Activated CD4-positive, alpha-beta T cell treated with anti-CD3 and anti-CD28 coated beads for 36 hours (primary cell): ENCODE results near the gene BIRC2. TPM values are rescaled to one million over a fixed set of nuclear protein-coding genes. Genes with fewer than 3 reads are reported as not detected.
"Not testable (repeated sequence)": the region's sequence is repeated elsewhere in the genome, so short reads cannot be mapped to it uniquely, and the experiment has no call there.

Source experiments
- ATAC-seq: fragments of 200-7000 bp; cut with Tn5 transposase; one replicate; pipeline ENCODE4 v1.10.0; 2021; ENCODE audit warnings: mild to moderate bottlenecking, moderate library complexity
- CTCF ChIA-PET: fragments of 350-600 bp; sonication (Branson Sonifier 250); formaldehyde crosslinking; loops from one replicate; lab custom pipeline; 2021; ENCODE audit warnings: antibody characterized with exemption; lab: Charles Lee
- POLR2A ChIA-PET: fragments of 350-600 bp; sonication (Branson Sonifier 250); formaldehyde crosslinking; loops from one replicate; lab custom pipeline; 2021; ENCODE audit warnings: antibody characterized with exemption, inconsistent platforms; lab: Charles Lee
- DNase-seq: peaks from one replicate; pipeline ENCODE4 v3.0.0-alpha.2; 2020
- H3K27ac Mint-ChIP-seq: one replicate; pipeline ENCODE4 v1.8.0; 2021; ENCODE audit warnings: mixed read lengths
- H3K27me3 Mint-ChIP-seq: one replicate; pipeline ENCODE4 v1.8.0; 2021; ENCODE audit warnings: mixed read lengths
- H3K36me3 Mint-ChIP-seq: one replicate; pipeline ENCODE4 v1.8.0; 2021; ENCODE audit warnings: low read depth, mixed read lengths
- H3K4me1 Mint-ChIP-seq: one replicate; pipeline ENCODE4 v1.8.0; 2021; ENCODE audit warnings: mixed read lengths
- H3K4me3 Mint-ChIP-seq: one replicate; pipeline ENCODE4 v1.8.0; 2021; ENCODE audit warnings: mild to moderate bottlenecking, moderate library complexity, mixed read lengths
- H3K9me3 Mint-ChIP-seq: one replicate; pipeline ENCODE4 v1.8.0; 2021; ENCODE audit warnings: low read depth, mixed read lengths
- intact Hi-C, 2 experiments: fragments of 100-400 bp; cut with DNase I in 1 of 2; cut with micrococcal nuclease in 1 of 2; formaldehyde crosslinking; loops; one replicate each; pipeline versions ENCODE4 v1.14.2 to v1.15.1; 2022 to 2024; cut with DNase I, micrococcal nuclease
- total RNA-seq, 2 experiments: library from RNA; stranded (reverse); gene quantifications; one replicate each; pipeline ENCODE4 v1.2.3, GENCODE V29; 2021

Gene BIRC2
- total RNA-seq, 2 experiments from 2014 or later, result 33.0 to 48.8 TPM

GRCh38 chr11:102322560-102322959 is 24.5 kb upstream of the BIRC2 start:
- Mint-ChIP-seq H3K27me3 (no peaks in the 10 kb centered on the region), H3K9me3 (no peaks in the 10 kb centered on the region), H3K27ac (peak overlapping the region; percentile 85), H3K4me1 (peaks cover 49% of the 10 kb centered on the region), H3K4me3 (peak overlapping the region; percentile 72), H3K36me3 (peaks cover 78% of the 10 kb centered on the region)
- DNase-seq (no peak), ATAC-seq (no peak)
- intact Hi-C loops, result loop anchor here in 1 of 2 experiments (2.0 kb wide), 1 partner anchor 16 kb away; no protein-coding TSS in a partner anchor
- ChIA-PET POLR2A (no interaction called here), CTCF (interaction anchor here (0.8 to 5.4 kb wide), 9 partner anchors 20 to 344 kb away, joined by 3 to 61 read pairs (median 3); no protein-coding TSS in a partner anchor)

GRCh38 chr11:102323542-102324251 is 23.3 kb upstream of the BIRC2 start:
- Mint-ChIP-seq H3K4me1 (peaks cover 48% of the 10 kb centered on the region), H3K4me3 (no peak overlapping the region), H3K36me3 (peaks cover 77% of the 10 kb centered on the region), H3K27me3 (no peaks in the 10 kb centered on the region), H3K9me3 (no peaks in the 10 kb centered on the region), H3K27ac (peak overlapping the region; percentile 47)
- no peak for DNase-seq
- intact Hi-C loops, result loop anchor here in 1 of 2 experiments (2.0 kb wide), 1 partner anchor 15 kb away; no protein-coding TSS in a partner anchor
- POLR2A ChIA-PET, result no interaction called here
- CTCF ChIA-PET, result interaction anchor here (0.9 to 2.2 kb wide), 4 partner anchors 19 to 38 kb away, joined by 3 to 18 read pairs (median 5); no protein-coding TSS in a partner anchor
- ATAC-seq, result no peak

GRCh38 chr11:102325088-102325487 is 21.9 kb upstream of the BIRC2 start:
- ATAC-seq, result no peak
- Mint-ChIP-seq H3K4me3 (no peak overlapping the region), H3K27me3 (no peaks in the 10 kb centered on the region), H3K9me3 (no peaks in the 10 kb centered on the region), H3K36me3 (peaks cover 75% of the 10 kb centered on the region), H3K4me1 (peaks cover 43% of the 10 kb centered on the region), H3K27ac (no peak overlapping the region)
- CTCF ChIA-PET, result interaction anchor here (0.9 to 2.2 kb wide), 4 partner anchors 17 to 39 kb away, joined by 3 to 18 read pairs (median 5); no protein-coding TSS in a partner anchor
- intact Hi-C loops, result no loop called here
- no peak for DNase-seq
- POLR2A ChIA-PET, result no interaction called here

- Mint-ChIP-seq H3K4me3 (no peak overlapping the region), H3K9me3 (no peaks in the 10 kb centered on the region), H3K27me3 (no peaks in the 10 kb centered on the region), H3K27ac (no peak overlapping the region), H3K4me1 (peaks cover 25% of the 10 kb centered on the region), H3K36me3 (peaks cover 67% of the 10 kb centered on the region)
- intact Hi-C loops, result no loop called here
- ATAC-seq, result no peak
- CTCF ChIA-PET, result no interaction called here
- DNase-seq, result no peak
- POLR2A ChIA-PET, result no interaction called here
Observed at GRCh38 chr11:102328748-102329147, 18.3 kb upstream of the BIRC2 start.

GRCh38 chr11:102330231-102330630 is 16.8 kb upstream of the BIRC2 start:
- intact Hi-C loops, result no loop called here
- no peaks in the 10 kb centered on the region for H3K9me3 Mint-ChIP-seq
- DNase-seq (no peak), ATAC-seq (no peak)
- H3K4me3 Mint-ChIP-seq, result no peak overlapping the region
- POLR2A ChIA-PET, result no interaction called here
- CTCF ChIA-PET, result no interaction called here
- H3K27ac Mint-ChIP-seq, result no peak overlapping the region
- H3K36me3 Mint-ChIP-seq, result peaks cover 58% of the 10 kb centered on the region
- peaks cover 15% of the 10 kb centered on the region for H3K4me1 Mint-ChIP-seq
- no peaks in the 10 kb centered on the region for H3K27me3 Mint-ChIP-seq

- Mint-ChIP-seq H3K9me3 (no peaks in the 10 kb centered on the region), H3K4me3 (no peak overlapping the region), H3K36me3 (peaks cover 54% of the 10 kb centered on the region), H3K4me1 (peaks cover 10% of the 10 kb centered on the region), H3K27me3 (no peaks in the 10 kb centered on the region), H3K27ac (no peak overlapping the region)
- ChIA-PET POLR2A (no interaction called here), CTCF (interaction anchor here (1.1 to 1.4 kb wide), 2 partner anchors 10 to 42 kb away, joined by 4 to 5 read pairs; no protein-coding TSS in a partner anchor)
- ATAC-seq, result no peak
- intact Hi-C loops, result no loop called here
- DNase-seq, result no peak
Observed at GRCh38 chr11:102331341-102331740, 15.7 kb upstream of the BIRC2 start.

- no peaks in the 10 kb centered on the region for H3K9me3 Mint-ChIP-seq
- peaks cover 11% of the 10 kb centered on the region for H3K4me1 Mint-ChIP-seq
- intact Hi-C loops, result no loop called here
- H3K4me3 Mint-ChIP-seq, result no peak overlapping the region
- ChIA-PET CTCF (interaction anchor here (1.4 to 2.5 kb wide), 2 partner anchors 43 to 46 kb away, joined by 4 to 11 read pairs; no protein-coding TSS in a partner anchor), POLR2A (no interaction called here)
- peak overlapping the region; percentile 6 for H3K27ac Mint-ChIP-seq
- H3K36me3 Mint-ChIP-seq, result peaks cover 47% of the 10 kb centered on the region
- H3K27me3 Mint-ChIP-seq, result no peaks in the 10 kb centered on the region
- DNase-seq, result no peak
- peak; percentile 63 for ATAC-seq
Observed at GRCh38 chr11:102332611-102332994, 14.4 kb upstream of the BIRC2 start.

GRCh38 chr11:102338479-102339010 is 8.5 kb upstream of the BIRC2 start:
- Mint-ChIP-seq H3K27me3 (no peaks in the 10 kb centered on the region), H3K27ac (peak overlapping the region; percentile 44), H3K4me1 (peaks cover 30% of the 10 kb centered on the region), H3K9me3 (no peaks in the 10 kb centered on the region), H3K36me3 (peaks cover 20% of the 10 kb centered on the region), H3K4me3 (no peak overlapping the region)
- DNase-seq, result no peak
- CTCF ChIA-PET, result interaction anchor here (1.2 to 1.9 kb wide), 4 partner anchors 49 to 328 kb away, joined by 3 to 10 read pairs (median 6); no protein-coding TSS in a partner anchor
- intact Hi-C loops, result loop anchor here in 1 of 2 experiments (2.0 kb wide), 1 partner anchor 16 kb away; no protein-coding TSS in a partner anchor
- POLR2A ChIA-PET, result no interaction called here
- ATAC-seq, result no peak

- POLR2A ChIA-PET, result not testable (repeated sequence)
- H3K36me3 Mint-ChIP-seq, result peaks cover 14% of the 10 kb centered on the region
Observed at GRCh38 chr11:102341311-102341710, 5.7 kb upstream of the BIRC2 start.

GRCh38 chr11:102341844-102342318 is 5.1 kb upstream of the BIRC2 start:
- Mint-ChIP-seq H3K36me3 (peaks cover 11% of the 10 kb centered on the region), H3K27me3 (no peaks in the 10 kb centered on the region), H3K4me1 (peaks cover 45% of the 10 kb centered on the region), H3K27ac (no peak overlapping the region), H3K9me3 (no peaks in the 10 kb centered on the region), H3K4me3 (no peak overlapping the region)
- ATAC-seq (peak; percentile 43), DNase-seq (peak; percentile 84)
- CTCF ChIA-PET, result interaction anchor here (0.6 to 5.4 kb wide), 67 partner anchors 9 to 490 kb away, joined by 3 to 67 read pairs (median 6); no protein-coding TSS in a partner anchor
- POLR2A ChIA-PET, result interaction anchor here (0.7 kb wide), 1 partner anchor 336 kb away, joined by 3 read pairs; no protein-coding TSS in a partner anchor
- intact Hi-C loops, result loop anchor here (1.0 kb wide), 5 partner anchors 54 to 324 kb away; no protein-coding TSS in a partner anchor

More at GRCh38 chr11:102341311-102341710, 5.7 kb upstream of the BIRC2 start:
- H3K27ac Mint-ChIP-seq, H3K27me3 Mint-ChIP-seq, DNase-seq, H3K9me3 Mint-ChIP-seq, H3K4me3 Mint-ChIP-seq: not testable (repeated sequence)
- CTCF ChIA-PET, result interaction anchor here (0.6 to 5.4 kb wide), 53 partner anchors 9 to 490 kb away, joined by 3 to 67 read pairs (median 8); no protein-coding TSS in a partner anchor
- intact Hi-C loops, result loop anchor here (1.0 kb wide), 5 partner anchors 53 to 325 kb away; no protein-coding TSS in a partner anchor
- H3K4me1 Mint-ChIP-seq, result peaks cover 45% of the 10 kb centered on the region
- ATAC-seq, result peak; percentile 2

GRCh38 chr11:102343809-102344208 is 3.2 kb upstream of the BIRC2 start:
- Mint-ChIP-seq H3K4me1 (peaks cover 40% of the 10 kb centered on the region), H3K27ac (no peak overlapping the region), H3K27me3 (no peaks in the 10 kb centered on the region), H3K9me3 (no peaks in the 10 kb centered on the region), H3K4me3 (no peak overlapping the region), H3K36me3 (peaks cover 11% of the 10 kb centered on the region)
- CTCF ChIA-PET, result interaction anchor here (0.5 to 5.4 kb wide), 19 partner anchors 10 to 322 kb away, joined by 3 to 67 read pairs (median 6); no protein-coding TSS in a partner anchor
- intact Hi-C loops, result loop anchor here in 1 of 2 experiments (2.0 kb wide), 1 partner anchor 269 kb away; no protein-coding TSS in a partner anchor
- ATAC-seq, result no peak
- no peak for DNase-seq
- POLR2A ChIA-PET, result no interaction called here
